Measurements from ENCODE around the gene RASA2. TPM values are rescaled to one million over a fixed set of nuclear protein-coding genes. Genes with fewer than 3 reads are reported as not detected.

Gene RASA2
- total RNA-seq, 1 donor from 2014 or later, result 9.9 TPM

GRCh38 chr3:141578202-141578973, 91.6 kb downstream of the RASA2 start:
- Mint-ChIP-seq H3K4me1 (ENCODE audit: unreplicated experiment) (peaks cover 6% of the 10 kb centered on the region), H3K4me3 (ENCODE audit: unreplicated experiment) (no peak overlapping the region), H3K9me3 (ENCODE audit: unreplicated experiment) (no peaks in the 10 kb centered on the region), H3K27me3 (ENCODE audit: unreplicated experiment) (no peaks in the 10 kb centered on the region), H3K27ac (ENCODE audit: unreplicated experiment) (no peak overlapping the region), H3K36me3 (ENCODE audit: unreplicated experiment) (peaks cover 13% of the 10 kb centered on the region)
- no peak for DNase-seq (ENCODE audit: extremely low spot score, unreplicated experiment)
- TF ChIP-seq, protein P1, sequence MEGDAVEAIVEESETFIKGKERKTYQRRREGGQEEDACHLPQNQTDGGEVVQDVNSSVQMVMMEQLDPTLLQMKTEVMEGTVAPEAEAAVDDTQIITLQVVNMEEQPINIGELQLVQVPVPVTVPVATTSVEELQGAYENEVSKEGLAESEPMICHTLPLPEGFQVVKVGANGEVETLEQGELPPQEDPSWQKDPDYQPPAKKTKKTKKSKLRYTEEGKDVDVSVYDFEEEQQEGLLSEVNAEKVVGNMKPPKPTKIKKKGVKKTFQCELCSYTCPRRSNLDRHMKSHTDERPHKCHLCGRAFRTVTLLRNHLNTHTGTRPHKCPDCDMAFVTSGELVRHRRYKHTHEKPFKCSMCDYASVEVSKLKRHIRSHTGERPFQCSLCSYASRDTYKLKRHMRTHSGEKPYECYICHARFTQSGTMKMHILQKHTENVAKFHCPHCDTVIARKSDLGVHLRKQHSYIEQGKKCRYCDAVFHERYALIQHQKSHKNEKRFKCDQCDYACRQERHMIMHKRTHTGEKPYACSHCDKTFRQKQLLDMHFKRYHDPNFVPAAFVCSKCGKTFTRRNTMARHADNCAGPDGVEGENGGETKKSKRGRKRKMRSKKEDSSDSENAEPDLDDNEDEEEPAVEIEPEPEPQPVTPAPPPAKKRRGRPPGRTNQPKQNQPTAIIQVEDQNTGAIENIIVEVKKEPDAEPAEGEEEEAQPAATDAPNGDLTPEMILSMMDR (IDR thresholded peaks at IDR 0.05), result no peak

DNA sequence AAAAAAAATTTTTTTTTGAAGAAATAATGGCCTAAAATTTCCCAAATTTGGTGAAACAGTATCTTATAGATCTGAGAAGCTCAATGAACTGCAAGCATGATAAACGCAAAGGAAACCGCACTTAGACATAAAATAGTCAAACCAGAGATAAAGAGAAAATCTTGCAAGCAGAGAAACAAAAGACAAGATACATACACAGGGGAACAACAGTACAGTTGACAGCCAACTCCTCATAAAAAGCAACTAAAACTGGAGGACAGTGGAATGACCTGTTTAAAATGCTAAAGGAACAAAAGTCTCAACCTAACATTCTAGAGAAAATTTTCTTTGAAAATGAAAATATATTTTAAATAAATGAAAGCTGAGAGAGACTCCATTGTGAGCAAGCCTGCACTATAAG, 107.5 kb downstream of the RASA2 start:
- Mint-ChIP-seq H3K27me3 (ENCODE audit: unreplicated experiment) (no peaks in the 10 kb centered on the region), H3K4me1 (ENCODE audit: unreplicated experiment) (no peaks in the 10 kb centered on the region), H3K4me3 (ENCODE audit: unreplicated experiment) (no peak overlapping the region), H3K27ac (ENCODE audit: unreplicated experiment) (no peak overlapping the region), H3K36me3 (ENCODE audit: unreplicated experiment) (peaks cover 53% of the 10 kb centered on the region), H3K9me3 (ENCODE audit: unreplicated experiment) (peaks cover 10% of the 10 kb centered on the region)
- TF ChIP-seq, protein P1 (IDR thresholded peaks at IDR 0.05), result no peak
- DNase-seq (ENCODE audit: extremely low spot score, unreplicated experiment), result no peak

DNA sequence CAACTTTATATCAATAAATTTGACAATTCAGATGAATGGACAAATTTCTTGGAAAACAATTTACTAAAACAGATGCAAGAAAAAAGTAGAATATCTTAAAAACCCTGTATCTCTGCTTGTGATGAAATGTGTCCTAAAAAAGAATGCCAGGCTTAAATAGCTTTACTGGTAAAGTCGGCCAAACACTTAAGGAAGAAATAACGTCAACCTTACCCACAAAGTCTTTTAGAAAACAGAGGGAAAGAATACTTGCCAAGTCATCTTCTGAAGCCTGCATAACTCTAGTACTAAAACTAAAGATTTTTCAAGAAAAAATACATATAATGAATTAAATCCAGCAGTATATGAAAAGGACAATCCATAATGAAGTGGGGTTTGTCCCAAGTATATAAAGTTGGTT, 111.1 kb downstream of the RASA2 start:
- Mint-ChIP-seq H3K4me1 (ENCODE audit: unreplicated experiment) (no peaks in the 10 kb centered on the region), H3K4me3 (ENCODE audit: unreplicated experiment) (no peak overlapping the region), H3K36me3 (ENCODE audit: unreplicated experiment) (peaks cover 56% of the 10 kb centered on the region), H3K27ac (ENCODE audit: unreplicated experiment) (no peak overlapping the region), H3K27me3 (ENCODE audit: unreplicated experiment) (no peaks in the 10 kb centered on the region), H3K9me3 (ENCODE audit: unreplicated experiment) (peaks cover 16% of the 10 kb centered on the region)
- no peak for DNase-seq (ENCODE audit: extremely low spot score, unreplicated experiment)
- TF ChIP-seq, protein P1 (IDR thresholded peaks at IDR 0.05), result no peak

GRCh38 chr3:141600331-141600730, 113.5 kb downstream of the RASA2 start:
- no peak for DNase-seq (ENCODE audit: extremely low spot score, unreplicated experiment)
- TF ChIP-seq, protein P1 (IDR thresholded peaks at IDR 0.05), result no peak
- no peak overlapping the region for H3K27ac Mint-ChIP-seq (ENCODE audit: unreplicated experiment)
- peaks cover 38% of the 10 kb centered on the region for H3K36me3 Mint-ChIP-seq (ENCODE audit: unreplicated experiment)
- no peaks in the 10 kb centered on the region for H3K27me3 Mint-ChIP-seq (ENCODE audit: unreplicated experiment)
- no peaks in the 10 kb centered on the region for H3K4me1 Mint-ChIP-seq (ENCODE audit: unreplicated experiment)
- H3K4me3 Mint-ChIP-seq (ENCODE audit: unreplicated experiment), result no peak overlapping the region
- H3K9me3 Mint-ChIP-seq (ENCODE audit: unreplicated experiment), result peaks cover 6% of the 10 kb centered on the region

DNA sequence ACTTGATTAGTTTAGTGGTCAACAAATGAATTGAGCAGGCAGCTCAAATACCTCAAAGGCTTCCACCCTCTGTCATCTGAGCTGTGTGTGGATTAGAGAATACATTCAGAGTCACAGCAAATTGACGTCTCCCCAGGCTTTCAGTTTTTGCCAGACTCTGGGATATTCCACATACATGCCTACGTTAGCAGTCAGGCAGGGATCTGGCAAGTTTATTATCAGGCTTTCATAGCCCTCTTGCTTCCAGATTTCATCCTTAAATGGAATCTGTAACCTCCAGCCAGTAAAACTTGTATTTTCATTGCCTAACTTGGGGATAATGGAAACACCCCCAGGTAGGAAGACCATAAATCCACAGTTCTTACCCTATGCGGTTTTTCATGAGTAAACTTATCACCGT, 115.9 kb downstream of the RASA2 start:
- Mint-ChIP-seq H3K27me3 (ENCODE audit: unreplicated experiment) (no peaks in the 10 kb centered on the region), H3K36me3 (ENCODE audit: unreplicated experiment) (peaks cover 27% of the 10 kb centered on the region), H3K4me1 (ENCODE audit: unreplicated experiment) (no peaks in the 10 kb centered on the region), H3K4me3 (ENCODE audit: unreplicated experiment) (no peak overlapping the region), H3K27ac (ENCODE audit: unreplicated experiment) (no peak overlapping the region), H3K9me3 (ENCODE audit: unreplicated experiment) (peaks cover 6% of the 10 kb centered on the region)
- TF ChIP-seq, protein P1 (IDR thresholded peaks at IDR 0.05), result no peak
- DNase-seq (ENCODE audit: extremely low spot score, unreplicated experiment), result no peak

Measured in osteocyte (in vitro differentiated cells).